Iris pigment epithelial cell (primary cell): ENCODE data around the gene TMEM271.
"Not testable (repeated sequence)": the region's sequence is repeated elsewhere in the genome, so short reads cannot be mapped to it uniquely, and the experiment has no call there.

Experiments used
- DNase-seq: peaks from one replicate; pipeline ENCODE4 v3.0.0-alpha.2; 2011; ENCODE audit warnings: low read depth

TMEM271 gene

DNA sequence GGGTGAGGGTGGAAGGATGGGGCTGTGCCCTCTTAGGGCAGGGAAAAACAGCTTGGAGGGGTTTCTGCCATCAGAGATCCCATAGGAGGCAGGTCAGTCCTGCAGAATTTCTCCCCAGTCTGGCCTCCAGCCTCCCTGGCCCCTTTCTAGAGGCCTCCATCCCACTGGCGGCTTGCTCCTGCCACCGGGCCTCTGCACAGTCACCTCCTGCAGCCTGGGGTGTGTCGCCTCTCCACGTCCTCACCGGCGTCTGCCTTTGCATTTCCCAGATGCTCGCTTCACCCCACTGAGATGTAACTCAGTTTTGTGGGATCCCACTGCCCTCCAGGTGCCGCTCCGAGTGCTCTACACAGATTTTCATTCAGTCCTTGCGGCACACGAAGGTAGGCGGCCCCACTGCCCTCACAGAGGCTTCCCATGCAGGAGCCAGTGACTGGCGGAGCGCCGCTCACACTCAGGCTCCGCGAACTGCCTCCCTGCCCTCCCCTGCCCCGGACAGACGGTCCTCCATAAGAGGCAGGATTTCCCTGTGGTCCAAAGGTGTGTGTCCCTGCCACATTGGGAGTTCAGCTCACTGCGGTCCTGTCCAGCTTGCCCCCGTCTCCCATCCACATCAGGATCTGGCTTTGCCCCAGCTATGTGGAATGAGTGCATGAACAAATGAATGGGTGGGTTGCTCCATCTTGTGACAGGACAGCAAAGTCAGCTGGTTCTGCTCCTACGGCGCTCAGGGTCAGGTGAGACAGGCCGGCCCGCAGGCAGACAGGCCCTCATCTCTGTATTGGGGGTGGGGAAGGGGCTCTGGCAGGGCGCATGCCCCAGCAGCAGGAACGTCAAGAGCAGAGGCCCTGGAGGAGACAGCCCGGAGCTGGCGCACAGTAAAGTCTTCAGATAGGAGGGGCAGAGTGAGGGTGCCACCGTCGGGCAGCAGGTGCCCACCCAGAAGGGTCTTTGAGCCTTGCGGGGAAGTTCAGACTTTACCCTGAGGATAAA lies 2.7 kb upstream of the TMEM271 start:
- no peak for DNase-seq

GRCh38 chr4:577499-578450 lies 1.7 kb upstream of the TMEM271 start:
- DNase-seq: peak; percentile 32

DNA sequence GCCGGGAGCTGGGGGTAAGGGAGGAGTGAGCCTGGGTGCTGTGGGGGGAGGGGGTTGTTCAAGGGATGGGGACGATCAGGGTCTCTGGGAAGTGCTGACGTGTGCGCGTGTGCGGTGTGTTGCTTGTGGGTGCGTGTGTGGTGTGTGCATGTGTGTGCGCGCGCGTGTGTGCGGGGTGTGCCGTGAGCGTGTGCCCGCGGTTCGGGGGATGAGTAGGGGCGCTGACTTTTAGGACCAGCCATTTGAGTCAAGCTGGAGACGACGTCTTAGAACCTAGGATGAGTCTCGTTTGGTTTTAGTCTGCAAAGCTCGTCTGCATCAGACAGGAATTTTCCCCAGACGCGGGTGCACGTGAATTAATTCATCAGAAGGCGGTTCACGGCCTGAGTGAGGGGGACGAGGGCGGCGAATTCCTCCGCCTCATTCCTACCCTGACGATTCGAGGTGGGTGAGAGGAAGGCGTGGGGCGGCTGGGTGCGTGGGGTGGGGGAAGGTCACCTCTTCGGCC lies 950 bp upstream of the TMEM271 start:
- DNase-seq: no peak

DNA sequence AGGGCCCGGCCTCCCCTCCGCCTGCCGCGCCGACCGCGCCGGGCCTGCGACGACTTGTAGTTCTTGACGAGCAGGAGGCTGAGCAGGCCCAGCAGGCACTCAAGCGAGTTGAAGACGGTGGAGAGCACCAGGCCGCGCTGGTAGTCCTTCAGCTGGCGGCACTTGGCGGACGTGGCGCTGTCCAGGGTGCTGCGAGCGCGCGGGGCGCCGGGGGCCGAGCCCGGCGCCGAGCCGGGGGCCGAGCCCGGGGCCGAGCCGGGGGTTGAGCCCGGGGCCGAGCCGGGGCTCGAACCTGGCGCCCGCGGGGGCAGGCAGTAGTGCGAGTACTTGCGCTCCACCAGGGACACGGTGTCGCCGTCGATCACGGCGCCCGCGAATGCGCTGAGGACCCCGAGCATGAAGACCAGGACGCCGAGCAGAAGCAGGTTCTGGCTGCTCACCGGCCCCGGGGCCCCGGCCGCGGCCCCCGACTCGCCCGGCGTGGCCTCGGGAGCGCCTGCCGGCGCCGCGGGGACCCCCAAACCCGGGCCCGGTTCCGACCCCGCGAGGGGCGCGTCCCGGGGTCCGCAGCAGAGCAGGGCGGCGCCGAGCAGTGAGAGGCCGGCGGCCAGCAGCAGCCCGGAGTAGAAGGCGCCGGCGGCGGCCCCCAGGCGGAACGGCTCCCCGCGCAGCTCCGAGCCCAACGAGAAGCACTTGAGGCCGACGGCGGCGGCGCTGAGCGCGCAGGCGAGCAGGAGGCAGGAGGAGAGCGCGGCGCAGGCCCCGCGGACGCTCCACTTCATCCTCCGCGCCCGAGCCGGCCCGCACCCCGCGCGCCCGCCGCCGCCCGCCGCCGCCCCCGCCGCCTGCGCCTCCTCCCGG lies 584 bp downstream of the TMEM271 start:
- DNase-seq: peak; percentile 73

GRCh38 chr4:574346-575161 lies 1.5 kb downstream of the TMEM271 start:
- DNase-seq: no peak

DNA sequence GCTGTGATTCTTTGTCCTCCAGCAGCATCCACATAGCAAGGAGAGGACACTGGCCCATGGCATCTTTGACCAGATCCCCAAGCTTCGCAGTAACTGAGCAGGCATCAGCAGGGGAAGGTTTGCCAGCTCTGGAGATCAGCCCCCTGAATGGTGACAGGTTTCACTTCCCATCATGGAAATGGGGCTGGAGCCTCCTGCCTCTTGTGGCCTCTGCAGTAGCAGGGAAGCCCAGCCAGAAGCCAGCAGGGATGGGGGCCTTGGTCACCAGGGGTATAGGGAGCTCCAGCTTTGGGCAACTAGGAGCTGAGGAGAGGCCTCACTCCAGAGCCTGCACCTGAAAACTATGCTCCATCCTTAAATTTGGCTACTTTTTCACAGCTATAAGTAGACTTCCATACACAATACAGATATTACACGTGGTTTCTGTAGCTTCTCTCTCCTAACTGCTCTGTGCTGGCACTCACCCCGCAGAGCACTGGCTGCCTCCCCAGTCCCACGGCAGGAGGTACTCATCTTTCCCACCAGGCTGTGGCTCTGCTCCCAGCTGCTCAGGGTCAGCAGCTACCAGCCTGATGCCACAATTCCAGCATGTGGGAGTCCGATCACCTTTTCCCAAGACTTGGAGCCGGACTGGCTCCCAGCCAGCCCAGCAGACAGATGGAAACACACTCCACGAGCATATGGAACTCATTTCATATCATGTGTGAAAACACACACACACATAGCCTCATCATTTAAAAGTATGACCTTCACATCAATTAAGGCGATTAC lies 2.8 kb downstream of the TMEM271 start:
- DNase-seq: no peak

DNA sequence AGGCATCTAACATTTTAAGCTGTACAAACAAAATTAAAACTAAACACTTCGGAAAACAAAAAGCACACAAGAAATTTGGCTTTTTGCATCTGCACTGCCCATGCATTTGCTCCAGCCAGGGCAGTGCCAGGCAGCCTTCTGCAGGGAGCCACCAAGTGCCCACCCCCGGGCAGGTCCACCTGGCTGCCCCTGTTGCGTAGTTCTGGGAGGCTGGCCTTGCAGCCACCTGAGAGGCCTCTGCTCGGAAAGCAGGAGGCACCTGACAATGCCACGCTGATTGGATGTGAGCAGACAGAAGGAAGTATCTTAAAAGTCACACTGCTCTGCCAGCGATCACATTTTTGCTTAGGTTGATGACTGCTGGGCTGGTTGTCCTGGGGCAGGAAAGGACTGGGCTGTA lies 3.5 kb downstream of the TMEM271 start:
- DNase-seq: no peak

DNA sequence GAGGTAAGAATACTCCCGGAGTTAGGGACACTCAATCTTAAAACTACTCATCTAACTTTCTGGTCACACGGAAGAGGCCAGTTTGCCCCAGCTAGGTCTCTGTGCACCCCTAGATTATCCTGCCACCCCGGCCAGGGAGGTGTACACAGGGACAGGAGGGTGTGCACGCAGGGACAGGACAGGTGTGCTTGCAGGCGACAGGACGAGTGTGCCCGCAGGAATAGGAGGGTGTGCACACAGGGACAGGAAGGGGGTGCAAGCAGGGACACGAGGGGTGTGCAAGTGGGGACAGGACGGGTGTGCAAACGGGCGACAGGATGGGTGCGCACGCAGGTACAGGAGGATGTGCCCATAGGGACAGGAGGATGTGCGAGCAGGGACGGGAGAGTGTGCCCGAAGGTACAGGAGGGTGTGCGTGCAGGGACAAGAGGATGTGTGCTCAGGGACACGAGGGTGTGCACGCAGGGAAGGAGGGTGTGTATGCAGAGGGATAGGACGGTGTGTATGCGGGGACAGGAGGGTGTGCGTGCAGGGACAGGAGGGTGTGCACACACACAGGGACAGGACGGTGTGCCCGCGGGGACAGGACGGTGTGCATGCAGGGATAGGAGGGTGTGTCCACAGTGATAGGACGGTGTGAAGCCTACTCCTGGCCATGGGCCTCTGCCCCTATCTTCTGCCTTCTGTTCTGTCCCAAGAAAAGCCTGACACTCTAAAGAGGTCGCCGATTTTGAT lies 4.1 kb downstream of the TMEM271 start:
- DNase-seq: no peak

GRCh38 chr4:570754-571153 lies 5.3 kb downstream of the TMEM271 start:
- DNase-seq: no peak

DNA sequence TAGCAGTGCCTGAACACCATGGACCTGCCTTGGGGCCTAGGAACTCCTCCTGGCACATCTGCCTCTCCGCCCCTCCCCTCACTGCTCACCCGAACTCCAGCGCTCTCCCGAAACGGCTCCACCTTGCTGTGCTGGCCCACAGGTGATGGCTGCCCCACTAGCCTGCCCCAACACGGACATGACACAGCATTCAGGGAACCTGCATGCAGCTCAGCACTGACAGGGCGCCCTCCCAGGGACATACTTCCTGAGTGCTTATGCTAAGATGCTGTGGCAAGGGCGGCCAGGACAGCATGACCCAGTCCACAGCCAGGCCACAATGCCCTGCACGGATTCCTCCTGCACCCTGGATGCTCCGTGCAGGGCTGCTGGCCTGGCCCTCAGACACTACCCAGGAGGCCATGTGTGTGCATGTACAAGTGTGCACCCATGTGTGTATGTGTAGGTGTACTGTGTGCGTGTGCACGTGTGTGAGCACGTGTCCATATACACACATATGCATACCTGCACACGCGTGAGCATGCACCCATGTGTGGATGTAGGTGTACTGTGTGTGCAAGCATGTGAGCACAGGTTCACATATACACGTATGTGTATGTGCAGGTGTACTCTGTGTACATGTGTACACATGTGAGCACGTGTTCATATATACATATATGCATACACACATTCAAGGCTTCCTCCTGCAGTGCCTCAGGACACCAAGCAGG lies 6.0 kb downstream of the TMEM271 start:
- no peak for DNase-seq

GRCh38 chr4:568962-569361 lies 7.1 kb downstream of the TMEM271 start:
- no peak for DNase-seq

GRCh38 chr4:568351-568652 lies 7.8 kb downstream of the TMEM271 start:
- DNase-seq: no peak

DNA sequence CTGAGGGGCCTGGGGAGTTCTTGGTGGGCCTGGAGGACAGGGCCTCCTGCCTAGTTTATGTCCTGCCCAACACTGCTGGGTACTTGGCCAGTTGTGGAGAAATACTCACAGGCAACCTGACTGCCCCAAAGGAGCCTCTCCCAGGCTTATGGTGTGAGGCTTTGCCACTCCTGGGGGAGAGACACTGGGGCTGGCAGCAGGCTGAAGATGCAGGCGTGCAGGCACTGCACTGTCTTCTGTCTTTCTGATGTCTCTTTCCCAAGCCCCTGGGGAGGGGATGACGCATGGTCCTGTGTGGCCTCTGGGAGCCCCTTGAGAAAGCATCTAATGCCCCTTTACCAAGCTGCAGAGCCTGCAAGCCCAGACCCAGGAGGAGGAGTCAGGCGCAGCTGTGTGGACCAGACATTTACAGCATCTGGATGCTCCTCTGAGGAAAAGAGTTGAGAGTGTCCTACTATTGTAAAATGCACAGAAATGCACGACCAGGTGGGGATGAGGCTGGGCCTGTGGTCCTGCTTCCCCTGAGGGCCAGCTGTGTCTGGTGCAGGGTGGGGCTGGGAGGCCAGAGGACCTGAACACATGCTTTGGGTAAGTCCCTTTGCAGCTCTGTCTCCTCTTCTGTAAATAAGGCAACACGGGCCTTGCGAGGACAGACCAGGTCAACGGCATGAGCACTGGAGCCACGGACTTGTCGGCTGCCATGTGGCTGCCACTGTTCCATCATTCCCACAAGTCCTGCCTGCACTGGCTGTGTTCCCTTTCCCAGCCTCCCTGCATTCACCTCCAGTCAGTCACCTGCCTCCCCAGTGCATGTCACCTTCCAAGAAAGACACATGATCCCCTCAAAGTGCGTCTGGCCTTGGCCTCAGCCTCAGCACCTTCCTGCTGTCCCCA lies 8.4 kb downstream of the TMEM271 start:
- no peak for DNase-seq

DNA sequence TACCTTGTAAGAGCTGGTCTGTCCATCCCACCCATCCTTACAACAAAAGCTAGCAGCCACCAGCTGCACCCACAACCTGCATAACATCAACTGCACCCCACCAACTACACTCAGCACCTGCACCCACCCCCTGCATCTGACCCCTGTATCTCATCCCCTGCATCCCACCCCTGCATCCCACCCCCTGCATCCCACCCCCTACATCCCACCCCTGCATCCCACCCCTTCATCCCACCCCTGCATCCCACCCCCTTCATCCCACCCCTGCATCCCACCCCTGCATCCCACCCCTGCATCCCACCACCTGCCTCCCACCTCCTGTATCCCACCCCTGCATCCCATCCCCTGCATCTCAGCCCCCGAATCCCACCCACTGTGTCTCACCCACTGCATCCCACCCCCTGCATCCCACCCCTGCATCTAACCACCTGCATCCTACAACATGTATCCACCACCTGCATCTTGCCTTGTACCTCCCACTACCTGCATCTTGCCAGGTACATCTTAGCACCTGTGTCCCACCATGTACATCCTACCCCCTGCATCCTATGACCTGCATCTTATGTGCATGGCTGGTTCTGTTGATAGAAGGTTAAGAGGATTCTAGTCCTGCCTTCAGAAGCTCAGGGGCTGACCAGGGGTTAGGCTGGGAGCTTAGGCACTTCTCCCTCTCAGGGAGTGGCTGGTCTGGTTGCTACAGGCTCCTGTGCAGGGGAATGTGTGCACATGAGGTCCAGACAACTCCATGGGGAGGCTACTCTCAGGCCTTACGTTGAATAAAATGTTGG lies 9.4 kb downstream of the TMEM271 start:
- DNase-seq: no peak

GRCh38 chr4:566035-566434 lies 10.1 kb downstream of the TMEM271 start:
- no peak for DNase-seq

DNA sequence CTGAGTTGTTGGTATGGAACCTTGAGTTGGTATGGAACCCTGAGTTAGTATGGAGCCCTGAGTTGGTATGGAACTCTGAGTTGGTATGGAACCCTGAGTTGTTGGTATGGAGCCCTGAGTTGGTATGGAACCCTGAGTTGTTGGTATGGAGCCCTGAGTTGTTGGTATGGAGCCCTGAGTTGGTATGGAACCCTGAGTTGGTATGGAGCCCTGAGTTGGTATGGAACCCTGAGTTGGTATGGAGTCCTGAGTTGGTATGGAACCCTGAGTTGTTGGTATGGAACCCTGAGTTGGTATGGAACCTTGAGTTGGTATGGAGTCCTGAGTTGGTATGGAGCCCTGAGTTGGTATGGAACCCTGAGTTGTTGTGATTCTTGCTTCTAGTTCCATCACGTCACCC lies 10.5 kb downstream of the TMEM271 start:
- DNase-seq: not testable (repeated sequence)

GRCh38 chr4:562458-562857 lies 13.6 kb downstream of the TMEM271 start:
- DNase-seq: not testable (repeated sequence)
